M059J (cell line): ENCODE results near the gene RRP8. TPM values are rescaled to one million over a fixed set of nuclear protein-coding genes. Genes with fewer than 3 reads are reported as not detected.

Experiments used
- DNase-seq: peaks from one replicate; pipeline ENCODE4 v3.0.0-alpha.2; 2012; ENCODE audit warnings: low read depth
- total RNA-seq: library from RNA; depleted of rRNA; stranded (reverse); fragments of >200 nt; shearing (Covaris generic); gene quantifications from 2 replicates; pipeline ENCODE4 v1.2.3, GENCODE V29; 2014

The RRP8 gene
- total RNA-seq, 1 experiment from 2014 or later = 18.8 TPM

GRCh38 chr11:6617315-6617781 is 13.9 kb upstream of the RRP8 start:
- no peak for DNase-seq

DNA sequence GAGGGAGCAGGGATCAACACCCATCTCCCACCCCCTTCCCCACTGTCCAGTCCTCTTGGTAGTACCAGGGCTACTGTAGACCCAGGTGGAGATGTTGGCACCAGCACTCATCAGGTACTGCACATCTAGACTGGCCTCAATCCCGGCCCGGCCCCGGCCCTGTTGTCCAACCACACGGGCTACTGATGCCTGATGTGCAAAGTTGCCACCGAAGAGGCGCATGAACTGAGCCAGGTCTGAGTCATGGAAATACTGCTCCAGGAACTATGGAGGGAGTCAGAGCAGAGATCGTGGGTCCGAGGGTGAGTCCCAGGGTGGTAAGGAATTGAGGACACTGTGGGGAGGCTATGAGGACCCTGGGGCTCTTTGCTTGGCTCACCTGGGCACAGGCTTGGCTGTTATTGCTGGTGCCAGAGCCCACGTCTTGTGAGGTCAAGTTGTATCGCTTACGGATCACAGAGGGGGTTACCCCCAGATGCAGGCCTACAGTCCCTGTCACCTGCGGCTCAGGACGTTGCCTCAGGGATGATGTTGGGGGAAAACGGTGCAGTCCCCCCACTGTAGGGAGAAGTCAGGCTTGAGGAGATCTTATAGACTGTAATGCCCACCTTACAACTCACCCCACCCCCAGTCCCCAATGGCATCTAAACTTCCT is 13.3 kb upstream of the RRP8 start:
- no peak for DNase-seq

DNA sequence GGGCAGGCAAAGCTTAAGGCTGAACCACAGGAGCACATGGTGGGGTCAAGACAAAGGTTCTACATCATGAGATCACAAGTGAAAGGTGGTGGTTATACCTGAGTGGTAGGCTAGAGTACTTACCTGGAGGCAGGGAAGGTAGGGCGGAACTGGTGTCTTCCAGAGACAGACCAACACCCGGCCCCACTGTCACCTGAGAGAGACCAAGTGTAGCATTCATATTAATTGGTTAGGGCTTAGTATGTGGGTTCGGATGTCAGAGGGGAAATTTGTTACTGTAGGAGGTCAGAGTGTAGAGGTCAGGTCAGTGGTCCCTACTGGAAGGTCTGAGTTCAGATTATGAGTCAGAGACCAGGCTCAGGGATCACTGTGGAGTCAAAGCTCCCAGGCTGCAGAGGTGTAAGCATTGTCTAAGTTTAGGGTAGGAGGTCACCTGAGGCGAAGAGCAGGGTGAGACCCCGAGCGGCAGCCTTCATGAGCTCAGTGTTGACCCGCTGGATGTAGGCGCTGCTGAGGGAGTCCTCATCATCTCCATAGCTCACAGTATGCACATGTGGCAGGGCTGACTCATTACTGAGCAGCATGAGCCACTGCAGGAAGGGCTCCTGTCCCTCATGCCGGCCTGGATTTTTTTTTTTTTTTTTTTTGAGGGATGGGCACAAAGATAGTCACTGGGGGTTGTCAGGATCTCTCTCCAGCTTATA is 12.6 kb upstream of the RRP8 start:
- DNase-seq = no peak

- DNase-seq = no peak
These were observed 11.6 kb upstream of the RRP8 start for GRCh38 chr11:6615046-6615445.

DNA sequence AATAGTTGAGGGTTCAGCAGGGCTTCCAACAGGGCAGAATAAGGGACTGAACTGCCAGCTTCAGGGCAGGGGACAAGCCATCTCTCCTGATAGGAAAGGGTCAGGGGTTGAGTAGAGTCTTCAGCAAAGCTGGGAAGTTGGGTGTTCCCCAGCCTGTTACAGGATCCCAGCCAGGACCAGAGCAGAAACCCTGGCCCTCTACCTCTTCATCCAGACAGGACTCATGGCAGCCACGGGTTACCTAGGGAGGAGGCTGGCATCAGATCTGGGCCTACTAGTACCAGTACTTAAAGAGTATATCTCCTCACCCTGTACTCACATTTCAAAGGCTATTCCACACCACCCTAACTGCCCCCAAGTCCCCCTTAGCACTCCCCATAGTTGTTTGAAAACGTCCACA is 11.0 kb upstream of the RRP8 start:
- no peak for DNase-seq

DNA sequence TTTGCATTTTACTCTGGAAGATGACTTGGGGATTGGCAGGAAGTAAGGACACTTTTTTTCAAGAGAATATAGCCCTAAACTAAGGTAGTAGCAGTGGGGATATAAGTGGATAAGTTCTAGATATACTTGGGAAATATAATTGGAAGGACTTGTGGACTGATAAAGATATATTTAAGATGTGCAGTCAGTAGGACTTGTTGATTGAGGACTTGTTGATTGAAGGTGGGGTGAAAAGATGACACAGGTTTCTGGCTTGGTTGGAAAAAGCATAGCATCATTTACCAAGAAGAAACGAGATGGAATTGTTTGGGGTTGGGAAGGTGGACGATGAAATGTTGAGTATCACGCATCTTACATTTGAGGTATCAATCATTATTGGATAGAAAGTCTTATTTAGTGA is 10.1 kb upstream of the RRP8 start:
- DNase-seq = no peak

DNA sequence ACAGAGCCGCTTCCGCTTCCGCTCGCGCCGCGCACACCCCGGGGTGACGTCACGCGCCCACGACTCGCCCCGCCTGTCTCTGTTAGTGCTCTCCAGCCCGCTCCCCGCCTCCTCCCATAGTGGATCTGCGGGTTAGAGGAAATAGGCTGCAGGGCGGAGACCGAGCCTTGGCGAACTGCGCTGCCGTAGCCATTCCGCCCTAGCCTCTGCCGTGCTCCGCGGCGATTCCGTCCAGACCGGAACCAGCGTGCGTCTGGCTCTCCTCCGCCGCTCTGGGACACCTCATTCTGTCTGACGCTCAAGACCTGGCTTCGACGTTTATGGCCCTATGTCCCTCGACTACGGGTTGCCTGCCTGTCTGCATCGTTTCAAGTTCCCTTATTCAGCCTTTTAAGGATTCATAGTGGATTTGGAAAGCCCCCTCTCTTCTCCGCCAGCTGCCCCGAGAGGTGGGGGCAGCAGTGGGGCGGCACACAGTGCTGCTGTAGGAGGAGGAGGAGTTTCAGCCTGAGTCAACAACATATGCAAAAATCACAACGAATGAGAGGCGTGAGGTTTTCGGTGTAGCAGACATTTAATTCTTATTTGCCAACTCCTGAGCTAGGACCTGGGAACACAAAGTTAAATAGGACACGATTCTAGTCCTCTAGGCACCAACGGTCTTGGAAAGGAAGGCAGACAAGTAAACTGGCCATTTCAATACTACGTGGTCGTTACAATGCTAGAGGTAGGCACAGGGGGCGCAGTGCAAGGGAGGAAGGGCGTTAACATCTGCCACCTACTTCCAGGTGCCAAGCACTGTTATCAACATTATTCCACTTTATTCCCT is 9.0 kb upstream of the RRP8 start, which contains the start of gene TAF10:
TSS of gene TAF10 (minus strand) at position 4 of the 829 bp plus-strand sequence. CDS start 27 bp downstream, outside the sequence.
- peak; percentile 97 for DNase-seq

GRCh38 chr11:6611963-6612212 is 8.5 kb upstream of the RRP8 start:
- no peak for DNase-seq

- DNase-seq = peak; percentile 28
These were observed 7.9 kb upstream of the RRP8 start for GRCh38 chr11:6611092-6611962.

DNA sequence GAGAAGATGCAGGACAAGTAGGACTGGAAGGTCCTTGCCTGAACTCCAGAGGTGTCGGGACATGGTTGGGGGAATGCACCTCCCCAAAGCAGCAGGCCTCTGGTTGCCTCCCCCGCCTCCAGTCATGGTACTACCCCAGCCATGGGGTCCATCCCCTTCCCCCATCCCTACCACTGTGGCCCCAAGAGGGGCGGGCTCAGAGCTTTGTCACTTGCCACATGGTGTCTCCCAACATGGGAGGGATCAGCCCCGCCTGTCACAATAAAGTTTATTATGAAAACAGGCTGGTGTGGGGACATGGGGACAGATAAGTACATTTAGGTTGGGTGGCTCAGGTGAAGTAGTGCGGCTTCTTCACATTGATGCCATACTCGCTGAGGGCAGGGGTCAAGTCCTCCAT is 7.2 kb upstream of the RRP8 start:
- no peak for DNase-seq

GRCh38 chr11:6609502-6610015 is 6.1 kb upstream of the RRP8 start:
- DNase-seq = no peak

DNA sequence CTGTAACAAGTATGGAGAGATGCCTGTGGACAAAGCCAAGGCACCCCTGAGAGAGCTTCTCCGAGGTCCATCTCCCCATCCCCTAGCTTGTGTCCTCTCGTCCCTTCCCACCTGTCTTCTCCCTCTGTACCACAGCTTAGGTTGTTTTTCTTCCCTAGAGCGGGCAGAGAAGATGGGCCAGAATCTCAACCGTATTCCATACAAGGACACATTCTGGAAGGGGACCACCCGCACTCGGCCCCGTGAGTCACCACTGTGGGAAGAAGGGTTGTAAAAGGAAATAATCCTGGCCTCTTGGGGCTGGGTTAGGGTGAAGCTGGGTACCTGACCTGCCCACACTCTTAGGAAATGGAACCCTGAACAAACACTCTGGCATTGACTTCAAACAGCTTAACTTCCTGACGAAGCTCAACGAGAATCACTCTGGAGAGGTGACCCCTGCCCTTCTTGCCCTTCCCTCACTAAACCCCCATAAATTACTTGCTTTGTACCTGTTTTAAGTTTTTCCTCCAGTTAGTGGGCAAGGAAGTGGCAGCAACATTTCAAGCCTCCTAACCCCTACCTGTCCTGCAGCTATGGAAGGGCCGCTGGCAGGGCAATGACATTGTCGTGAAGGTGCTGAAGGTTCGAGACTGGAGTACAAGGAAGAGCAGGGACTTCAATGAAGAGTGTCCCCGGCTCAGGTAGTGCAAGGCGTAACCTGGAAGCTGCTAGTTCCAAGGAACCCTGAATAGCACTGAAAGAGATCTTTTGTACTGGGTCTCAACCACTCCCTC is 5.5 kb upstream of the RRP8 start:
- no peak for DNase-seq

- no peak for DNase-seq
These were observed 4.6 kb upstream of the RRP8 start for GRCh38 chr11:6608011-6608410.

GRCh38 chr11:6607190-6607795 is 3.9 kb upstream of the RRP8 start:
- DNase-seq = no peak

- DNase-seq = peak; percentile 96
These were observed 3.2 kb upstream of the RRP8 start for GRCh38 chr11:6606471-6607189.

- DNase-seq = no peak
These were observed 1.4 kb upstream of the RRP8 start for GRCh38 chr11:6604790-6605189.

GRCh38 chr11:6604081-6604626 is 738 bp upstream of the RRP8 start:
- DNase-seq = peak; percentile 75

DNA sequence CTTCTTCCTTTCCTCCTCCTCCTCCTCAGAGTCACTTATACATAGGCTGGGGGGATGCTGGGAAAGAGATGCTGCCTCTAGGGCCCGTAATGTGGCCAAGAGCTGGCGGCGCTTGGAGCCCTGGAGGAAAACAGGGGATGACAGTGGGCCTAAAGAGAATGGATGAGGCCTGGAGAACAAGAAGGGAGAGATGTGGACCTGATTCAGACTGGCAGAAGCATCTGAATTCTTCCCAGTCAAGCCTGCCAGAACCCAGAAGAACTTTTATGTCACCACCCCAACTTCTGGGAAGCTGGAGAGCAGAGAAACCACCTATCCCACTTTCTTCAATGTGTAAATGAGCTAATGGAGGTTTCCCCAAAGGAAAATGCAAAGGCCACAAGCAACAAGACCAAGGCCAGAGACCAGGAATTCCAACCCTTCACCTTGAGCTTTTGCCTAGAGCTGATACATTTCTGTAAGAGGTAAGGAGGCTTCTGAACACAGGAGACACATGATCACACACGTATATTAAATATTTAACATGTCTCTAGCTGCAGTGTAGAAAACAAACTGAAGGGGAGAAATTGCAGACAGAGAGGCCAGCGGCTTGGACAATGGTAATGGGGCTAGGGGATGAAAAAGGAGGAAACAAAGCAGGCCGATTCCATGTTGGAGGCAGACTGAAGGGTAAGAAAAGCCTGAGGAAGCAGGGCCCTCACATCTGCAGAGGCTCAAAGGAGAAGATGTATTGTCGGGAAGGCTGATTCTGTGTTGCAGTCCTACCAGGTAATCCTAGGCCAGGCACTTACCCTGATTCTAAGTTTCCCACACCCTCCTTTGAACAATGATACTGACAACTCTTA is 1.1 kb downstream of the RRP8 start:
- DNase-seq = no peak
